GM21528 (cell line): ENCODE measurements around the gene SLC66A2.

Experiments used
- ATAC-seq: cut with Tn5 transposase; IDR thresholded peaks from one replicate; pipeline ENCODE4 v1.9.1; 2021; ENCODE audit warnings: mild to moderate bottlenecking, moderate library complexity; ENCODE audit not compliant: unreplicated experiment, low FRiP score

SLC66A2 gene

GRCh38 chr18:79952456-79952995 lies 1.1 kb upstream of the SLC66A2 start:
- ATAC-seq: no peak

DNA sequence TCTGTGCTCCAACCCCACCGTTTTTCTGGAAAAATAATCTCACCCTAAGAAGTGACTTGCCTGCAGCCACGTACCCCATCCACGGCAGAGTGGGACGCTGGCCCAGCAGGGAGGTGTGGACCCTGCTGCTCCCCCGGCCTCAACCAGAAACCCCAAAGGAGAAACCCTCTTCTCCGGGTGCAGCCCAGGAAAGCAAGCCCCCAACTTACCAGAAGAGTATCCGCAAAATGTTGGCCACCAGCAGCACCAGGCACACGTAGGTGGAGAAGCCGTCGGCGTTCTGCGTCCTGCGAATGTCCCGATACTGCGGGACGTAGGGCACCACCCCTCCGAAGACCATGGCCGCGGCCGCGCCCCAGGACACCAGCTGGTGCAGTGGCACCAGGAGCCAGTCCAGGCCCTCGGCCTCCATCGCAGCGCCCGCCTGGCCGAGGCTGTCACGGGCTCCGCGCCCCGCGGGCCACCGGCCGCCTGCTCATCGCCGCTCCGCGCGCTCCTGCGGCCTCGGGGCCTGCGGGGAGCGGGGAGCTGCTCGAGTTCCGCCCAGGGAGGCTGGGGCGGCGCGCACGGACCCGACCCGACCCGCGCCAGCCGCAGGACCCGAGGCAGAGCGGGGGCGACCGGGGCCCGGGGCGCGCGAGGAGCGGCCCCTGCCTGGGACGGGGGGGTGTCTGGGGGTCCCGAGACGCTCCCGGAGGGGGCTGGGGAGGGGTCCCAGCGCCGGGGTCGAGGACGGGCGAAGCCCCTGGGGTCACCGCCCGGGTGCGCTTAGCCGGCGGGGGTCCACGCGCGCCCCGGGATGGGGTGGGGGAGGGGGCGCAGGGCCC lies 725 bp downstream of the SLC66A2 start:
- peak; percentile 23 for ATAC-seq

DNA sequence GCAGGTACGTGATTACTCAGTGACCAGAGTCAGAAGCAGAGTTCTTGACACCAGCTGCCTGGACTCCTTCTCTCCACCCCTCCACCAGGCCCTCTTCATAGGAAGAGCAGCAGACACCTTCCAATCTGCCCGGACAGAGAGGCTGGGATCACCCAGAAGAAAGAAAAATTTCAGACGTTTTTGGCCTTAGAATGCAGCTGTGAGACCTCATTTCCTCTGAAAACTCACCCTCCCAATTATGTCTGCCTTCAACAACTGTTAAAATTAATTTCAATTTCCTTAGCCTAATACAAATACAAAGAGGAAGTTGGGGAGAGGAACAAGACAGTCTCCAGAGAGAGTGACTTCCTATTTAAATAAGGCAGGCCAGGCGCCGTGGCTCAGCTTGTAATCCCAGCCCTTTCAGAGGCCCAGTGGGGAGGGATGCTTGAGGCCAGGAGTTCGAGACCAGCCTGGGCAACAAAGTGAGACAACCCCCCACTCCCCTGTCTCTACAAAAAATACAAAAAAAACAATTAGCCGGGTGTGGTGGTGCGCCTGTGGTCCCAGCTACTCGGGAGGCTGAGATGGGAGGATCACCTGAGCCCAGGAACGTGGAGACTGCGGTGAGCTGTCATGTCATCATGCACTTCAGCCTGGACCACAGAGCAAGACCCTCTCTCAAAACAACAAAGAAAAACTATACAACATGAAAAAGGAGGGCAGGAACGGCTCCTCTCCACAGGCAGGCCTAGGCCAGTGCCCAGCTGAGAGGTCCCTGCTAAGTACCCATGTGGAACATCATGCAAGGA lies 1.6 kb downstream of the SLC66A2 start:
- ATAC-seq: no peak

DNA sequence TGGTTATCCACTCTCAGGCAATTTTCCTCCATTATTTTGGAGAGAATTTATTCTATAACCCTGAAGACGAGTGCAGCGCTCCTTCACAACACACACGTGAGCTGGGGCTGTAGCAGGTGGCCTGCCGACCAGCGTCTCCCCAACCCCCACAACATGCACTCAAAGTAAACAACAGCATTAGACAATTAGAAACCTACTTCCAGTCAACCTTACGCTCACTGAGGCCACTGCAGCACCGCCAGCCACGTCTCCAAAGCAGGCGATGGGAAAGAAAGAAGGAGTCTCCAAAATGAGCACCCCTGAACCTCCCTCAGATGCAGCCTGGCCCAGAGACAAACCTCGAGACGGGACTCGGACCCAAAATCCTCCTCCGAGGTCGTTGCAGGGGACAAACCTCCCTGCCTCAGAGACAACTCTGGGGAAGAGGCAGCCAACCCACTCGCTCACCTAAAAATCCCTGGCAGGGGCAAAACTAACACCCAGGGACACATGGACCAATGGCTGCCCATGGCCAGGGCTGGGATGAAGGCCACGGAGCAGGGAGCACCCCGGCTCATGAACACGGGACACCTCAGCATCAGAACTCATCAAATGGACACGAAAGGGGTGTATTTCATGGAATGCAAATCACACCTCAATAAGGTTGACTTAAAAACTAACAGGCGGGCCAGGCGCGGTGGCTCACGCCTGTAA lies 2.6 kb downstream of the SLC66A2 start:
- no peak for ATAC-seq

GRCh38 chr18:79947881-79948610 lies 3.4 kb downstream of the SLC66A2 start:
- ATAC-seq: no peak

- ATAC-seq: no peak
Measured at GRCh38 chr18:79947054-79947755, 4.2 kb downstream of the SLC66A2 start.

DNA sequence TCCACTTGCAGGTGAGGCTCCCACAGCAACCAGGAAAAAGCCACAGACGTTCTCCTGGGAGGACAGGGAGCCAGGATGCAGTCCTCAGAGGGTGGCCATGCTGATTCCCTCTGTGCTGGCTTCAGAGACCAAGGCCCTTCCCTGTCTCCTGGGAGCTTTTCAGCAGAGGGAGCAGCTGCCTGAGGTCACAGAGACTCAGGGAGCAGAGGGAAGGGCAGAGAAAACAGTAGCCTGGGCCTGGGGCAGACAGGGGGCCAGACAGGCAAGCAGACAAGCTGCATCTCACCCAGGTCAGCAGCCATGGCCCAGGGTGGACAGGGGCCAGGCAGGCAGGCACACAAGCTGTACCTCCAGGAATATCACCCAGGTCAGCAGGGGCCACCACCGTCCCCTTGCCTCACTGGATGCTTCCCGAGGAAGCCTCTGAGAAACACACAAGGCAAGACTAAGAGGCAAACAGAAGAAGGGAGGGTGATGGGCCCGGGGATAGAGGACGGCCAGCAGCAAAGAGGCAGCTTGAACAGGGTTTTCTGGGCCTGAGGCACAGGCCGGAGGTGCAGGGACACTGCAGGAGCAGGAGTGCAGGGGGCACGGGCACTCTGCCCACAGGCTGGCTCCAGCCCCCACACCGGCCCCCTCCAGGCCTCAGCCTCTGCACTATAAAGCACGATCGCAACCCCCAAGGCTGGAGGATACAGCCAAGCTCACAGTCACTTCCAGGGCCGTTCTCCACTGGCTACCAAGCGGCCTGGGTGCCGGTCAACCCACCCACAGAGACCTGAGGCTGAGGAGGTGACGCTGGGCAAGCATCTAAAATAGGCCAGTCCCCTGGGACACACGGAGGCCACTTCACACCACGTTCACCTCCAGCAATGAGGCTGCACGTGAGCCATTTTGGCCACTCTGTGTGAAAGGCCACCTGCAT lies 6.1 kb downstream of the SLC66A2 start:
- no peak for ATAC-seq

- no peak for ATAC-seq
Measured at GRCh38 chr18:79944746-79945117, 6.7 kb downstream of the SLC66A2 start.

DNA sequence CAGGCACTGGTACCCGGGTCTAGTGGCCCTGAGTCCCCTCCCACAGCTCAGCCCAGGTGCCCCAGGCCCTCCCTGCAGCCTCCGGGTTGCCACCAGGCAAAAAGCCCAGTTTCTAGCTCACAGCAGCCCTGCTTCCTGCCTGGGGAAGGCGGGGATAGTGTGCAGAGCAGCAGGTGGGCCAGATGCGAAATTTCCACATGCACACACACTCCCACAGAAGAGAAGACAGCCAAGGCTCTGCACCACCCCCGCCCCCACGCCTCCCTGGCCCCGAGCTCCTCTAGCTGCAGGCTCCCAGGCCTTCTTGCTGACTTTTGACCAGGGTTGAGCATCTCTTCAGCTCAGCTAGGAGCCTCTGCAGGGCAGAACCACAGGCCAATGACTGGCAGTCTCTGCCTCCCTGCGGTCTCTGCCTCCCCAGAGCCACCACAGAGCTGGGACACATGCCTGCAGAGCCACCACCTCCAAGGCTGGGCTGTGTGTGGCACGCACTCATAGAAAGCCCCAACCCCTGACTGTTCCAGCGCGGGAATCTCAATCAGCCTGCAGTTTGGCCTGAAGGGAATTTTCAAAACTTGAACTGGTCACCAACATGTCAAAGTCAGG lies 7.2 kb downstream of the SLC66A2 start:
- ATAC-seq: no peak

DNA sequence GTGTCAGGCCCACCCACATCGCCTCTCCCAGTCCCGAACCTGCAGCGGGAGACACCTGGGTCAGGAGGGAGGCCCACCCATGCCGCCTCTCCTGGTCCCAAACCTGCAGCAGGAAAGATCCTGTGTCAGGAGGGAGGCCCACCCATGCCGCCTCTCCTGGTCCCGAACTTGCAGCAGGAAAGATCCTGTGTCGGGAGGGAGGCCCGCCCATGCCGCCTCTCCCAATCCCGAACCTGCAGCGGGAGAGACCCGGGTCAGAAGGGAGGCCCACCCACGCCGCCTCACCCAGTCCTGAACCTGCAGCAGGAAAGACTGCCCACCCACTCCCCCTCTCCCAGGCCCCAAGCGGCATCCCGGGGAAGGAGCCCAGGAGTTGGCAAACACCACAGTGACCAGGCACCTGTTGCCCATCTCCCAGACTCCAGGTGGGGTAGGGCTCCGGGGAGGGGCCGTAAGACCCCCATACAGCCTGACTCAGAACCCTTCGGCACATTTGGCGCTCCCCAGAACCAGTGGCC lies 7.8 kb downstream of the SLC66A2 start:
- ATAC-seq: no peak

DNA sequence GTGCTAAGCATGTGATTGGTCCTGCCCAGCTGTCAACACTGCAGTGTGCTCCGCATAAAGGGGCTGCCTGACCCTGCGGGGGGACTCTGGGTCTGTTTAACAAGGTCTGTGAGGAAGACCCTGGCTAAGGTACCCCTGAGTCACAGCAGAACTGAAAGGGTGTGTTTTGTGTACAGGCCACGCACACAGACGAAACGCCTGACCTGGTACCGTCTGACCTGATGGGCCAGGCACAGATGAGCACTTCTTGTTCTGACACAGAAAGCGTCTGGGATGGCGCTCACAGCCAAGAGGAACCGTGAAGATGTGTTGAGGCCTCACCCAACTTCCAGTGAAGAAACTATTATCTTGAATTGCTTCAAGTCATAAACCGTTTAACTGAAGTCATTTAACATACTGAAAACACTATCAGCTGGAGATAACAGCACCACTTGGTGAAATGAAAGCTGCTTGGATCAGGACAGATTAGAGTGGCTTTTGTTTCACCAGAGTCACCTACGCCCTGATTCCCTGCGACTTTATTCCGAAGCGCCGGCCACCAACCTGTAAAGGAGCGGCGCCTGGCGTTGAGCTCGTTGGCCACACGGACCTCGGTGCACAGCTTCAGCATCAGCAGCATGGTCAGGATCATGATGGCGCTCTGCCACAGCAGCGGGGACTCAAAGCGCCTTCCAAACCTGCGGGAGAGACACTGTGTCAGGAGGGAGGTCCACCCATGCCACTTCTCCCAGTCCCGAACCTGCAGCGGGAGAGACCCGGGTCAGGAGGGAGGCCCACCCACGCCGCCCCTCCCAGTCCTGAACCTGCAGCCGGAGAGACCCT lies 8.5 kb downstream of the SLC66A2 start:
- no peak for ATAC-seq

DNA sequence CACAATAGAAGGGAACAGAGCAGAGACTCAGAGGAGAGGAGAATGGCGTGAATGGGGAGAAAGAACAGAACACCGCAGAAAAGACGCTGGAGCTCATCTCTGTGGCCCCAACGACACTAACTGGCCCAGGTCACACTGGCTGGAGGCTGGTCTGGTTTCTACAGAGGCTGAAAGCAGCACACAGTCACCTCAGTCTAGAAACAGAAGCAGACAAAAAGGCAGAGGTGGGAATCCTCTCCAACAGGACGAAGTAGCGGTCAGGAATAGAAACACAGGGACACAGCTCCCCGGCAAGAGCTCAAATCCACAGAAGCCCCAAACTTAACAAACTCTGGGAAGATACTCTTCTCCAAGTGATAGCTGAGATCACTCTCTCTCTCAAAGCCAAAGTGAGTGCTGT lies 9.2 kb downstream of the SLC66A2 start:
- ATAC-seq: no peak

DNA sequence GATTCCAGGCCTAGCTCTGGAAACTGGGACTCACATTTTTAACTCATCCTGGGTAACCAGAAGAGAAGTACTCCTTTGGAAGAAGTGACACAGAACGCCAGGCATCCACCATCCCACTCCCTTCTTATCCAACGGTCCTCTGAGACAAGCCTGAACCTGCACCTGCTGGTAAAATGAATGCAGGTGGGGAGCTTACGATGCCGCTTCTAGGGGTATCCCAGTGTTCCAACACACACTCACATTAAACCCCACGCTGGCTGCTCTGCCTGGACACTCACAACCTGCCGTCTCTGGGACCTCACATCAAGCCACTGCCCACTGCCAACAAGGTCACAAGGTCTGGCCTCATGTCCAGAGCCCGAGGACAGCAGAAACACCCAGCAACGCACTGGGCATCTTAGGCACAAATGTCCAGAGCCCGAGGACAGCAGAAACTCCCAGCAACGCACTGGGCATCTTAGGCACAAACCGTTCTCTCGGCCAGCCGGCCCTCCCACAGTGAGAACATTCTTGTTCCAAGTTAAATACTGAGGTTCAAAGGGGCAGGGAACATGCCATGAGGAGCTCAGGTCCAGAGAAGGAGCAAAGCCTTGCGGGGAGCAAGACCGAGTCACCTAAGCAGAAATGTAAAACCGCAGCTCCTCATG lies 9.9 kb downstream of the SLC66A2 start:
- ATAC-seq: no peak

DNA sequence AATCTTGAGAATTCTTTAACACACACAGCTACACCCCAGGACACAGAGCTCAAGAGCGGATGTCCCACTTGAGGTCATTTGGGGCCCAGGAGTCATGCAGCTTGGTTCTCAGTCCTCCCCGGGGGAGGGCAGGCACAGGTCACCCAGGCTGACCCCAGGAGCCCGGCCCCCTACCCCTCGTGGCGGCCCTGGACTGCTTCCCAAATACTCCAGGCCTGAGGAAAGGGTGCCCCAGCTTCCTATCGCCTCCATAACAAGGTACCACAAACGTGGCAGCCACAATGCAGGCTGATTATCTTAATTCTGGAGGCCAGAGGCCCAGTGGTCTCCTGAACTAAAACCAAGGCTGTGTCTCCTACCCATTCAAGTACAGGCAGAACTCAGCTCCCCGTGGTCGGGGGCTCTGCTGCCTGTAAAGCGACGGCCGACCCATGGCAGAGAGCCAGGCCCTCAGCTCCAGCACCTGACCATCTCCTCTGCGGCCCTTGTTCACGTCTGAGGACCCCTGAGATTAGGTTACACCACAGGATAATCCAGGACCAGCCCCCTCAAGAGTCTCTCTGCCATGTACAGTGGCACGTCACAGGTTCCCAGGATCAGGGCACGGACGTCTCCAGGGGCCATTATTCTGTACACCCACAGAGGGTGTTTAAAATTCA lies 10.5 kb downstream of the SLC66A2 start:
- no peak for ATAC-seq

- no peak for ATAC-seq
Measured at GRCh38 chr18:79940126-79940813, 11.2 kb downstream of the SLC66A2 start.

GRCh38 chr18:79939096-79939495 lies 12.4 kb downstream of the SLC66A2 start:
- no peak for ATAC-seq
